Measurements from ENCODE around the gene DCTPP1.

Gene DCTPP1

DNA sequence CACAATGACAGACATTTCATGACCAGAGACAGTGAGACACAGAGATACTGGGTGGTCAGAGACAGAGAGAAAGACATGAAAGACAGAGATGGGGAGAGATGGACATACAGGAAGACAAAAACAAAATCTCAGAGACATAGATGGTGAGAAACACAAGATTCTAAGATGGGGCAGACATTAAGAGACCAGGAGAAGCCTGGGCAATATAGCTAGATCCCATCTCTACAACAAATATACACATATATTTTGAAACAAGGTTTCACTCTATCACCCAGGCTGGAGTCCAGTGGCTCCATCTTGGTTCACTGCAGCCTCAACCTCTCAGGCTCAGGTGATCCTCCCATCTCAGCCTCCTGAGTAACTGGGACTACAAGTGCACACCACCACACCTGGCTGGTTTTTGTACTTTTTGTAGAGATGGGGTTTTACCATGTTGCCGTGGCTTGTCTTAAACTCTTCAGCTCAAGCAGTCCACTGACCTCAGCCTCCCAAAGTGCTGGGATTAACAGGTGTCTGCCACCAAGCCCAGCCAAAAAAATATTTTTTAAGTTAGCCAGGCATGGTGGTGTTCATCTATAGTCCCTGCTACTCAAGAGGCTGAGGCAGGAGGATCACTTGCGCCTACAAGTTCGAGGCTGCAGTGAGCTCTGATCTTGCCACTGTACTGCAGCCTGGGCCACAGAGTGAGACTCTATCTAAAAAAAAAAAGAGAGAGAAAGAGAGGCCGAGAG is 49.6 kb downstream of the DCTPP1 start:
- no peak for DNase-seq

DNA sequence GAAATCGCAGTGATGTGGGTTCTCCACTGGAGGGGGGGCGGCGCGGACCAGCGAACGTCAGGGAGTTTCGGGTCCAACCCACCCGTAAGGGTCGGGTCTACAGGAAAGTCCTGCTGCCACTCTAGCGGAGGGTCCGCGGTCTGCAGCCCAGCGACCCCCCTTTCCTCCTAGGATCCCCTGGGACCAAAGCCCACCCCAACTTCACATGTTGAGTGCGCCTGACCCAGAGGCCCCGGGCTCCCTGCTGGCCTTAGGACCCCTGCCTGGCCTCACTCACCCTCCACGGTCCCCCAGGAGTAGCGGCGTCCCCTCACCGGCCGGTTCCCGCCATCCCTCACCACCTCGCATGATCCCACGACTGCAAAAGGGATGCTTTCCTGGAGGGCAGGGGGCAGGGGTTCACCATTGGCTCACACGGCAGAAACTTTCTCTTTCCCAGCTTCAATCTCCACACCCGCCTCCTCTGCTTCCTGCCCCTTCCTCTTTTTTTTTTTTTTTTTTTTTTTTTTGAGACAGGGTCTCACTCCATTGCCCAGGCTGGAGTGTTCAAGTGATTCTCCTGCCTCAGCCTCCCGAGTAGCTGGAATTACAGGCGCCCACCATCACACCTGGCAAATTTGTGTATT is 50.6 kb downstream of the DCTPP1 start:
- DNase-seq = no peak

DNA sequence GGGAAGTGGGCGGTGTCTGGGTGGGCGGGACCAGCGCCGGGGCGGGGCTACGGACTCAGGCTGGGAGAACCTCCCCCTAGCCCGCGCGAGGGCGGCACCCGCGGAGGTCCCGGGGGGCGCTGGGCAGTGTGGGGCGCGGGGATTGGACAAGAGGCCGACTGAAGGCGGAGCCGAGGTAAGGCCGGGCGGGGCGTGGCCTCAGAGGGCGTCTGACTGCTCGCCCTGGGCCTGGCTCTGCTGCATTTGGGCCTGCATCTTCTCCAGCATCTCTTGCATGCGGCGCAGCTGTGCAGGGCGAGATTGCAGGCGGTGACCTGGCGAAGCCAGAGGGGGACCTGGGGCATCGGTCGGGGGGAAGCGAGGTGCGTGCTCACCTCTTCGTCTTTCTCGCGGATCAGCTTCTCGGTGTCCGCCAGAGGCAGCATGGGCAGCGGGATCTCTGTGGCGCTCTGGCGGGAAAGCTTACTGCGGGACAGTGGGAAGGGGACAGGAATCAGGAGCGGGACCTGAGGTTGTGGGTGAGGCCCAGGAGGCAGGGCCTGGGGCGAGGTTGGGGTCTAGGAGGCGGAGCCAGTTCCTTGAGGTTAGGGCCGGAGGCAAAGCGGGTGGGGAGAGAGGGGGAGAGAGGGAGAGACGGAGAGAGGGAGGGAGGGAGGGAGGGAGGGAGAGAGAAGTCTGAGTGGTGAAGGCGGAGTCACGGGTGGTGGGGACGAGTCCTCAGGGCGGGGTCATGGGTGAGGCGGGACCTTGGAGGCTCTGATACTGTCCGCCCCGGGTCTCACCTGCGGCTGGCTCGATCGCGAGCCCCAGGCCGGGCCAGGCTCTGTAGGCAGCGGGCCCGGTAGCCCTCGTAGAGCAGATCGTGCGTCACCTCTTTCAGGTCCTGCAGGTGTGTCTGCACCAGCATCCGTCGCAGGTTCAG is 51.3 kb downstream of the DCTPP1 start:
- DNase-seq = peak; percentile 83

DNA sequence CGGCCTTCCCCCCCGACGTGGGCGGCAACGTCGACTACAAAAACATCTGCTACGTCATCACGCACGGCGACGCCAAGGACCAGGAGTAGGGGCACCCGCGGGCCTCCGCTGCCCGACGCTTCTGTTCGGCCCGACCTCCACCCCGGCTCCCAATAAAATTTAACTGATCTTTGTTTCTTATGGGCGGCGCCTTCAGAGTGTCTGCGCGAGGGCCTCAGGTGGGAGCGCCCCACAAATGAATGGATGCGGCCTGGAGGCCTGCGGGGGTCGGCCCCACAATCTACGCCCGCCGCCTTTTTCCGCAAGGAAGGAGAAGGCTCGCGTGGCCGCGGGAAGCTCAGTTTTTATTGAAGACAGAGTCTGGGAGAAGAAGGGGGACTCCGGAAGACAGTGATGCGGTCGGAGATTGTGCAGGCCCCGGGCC is 52.0 kb downstream of the DCTPP1 start:
- DNase-seq = peak; percentile 52

DNA sequence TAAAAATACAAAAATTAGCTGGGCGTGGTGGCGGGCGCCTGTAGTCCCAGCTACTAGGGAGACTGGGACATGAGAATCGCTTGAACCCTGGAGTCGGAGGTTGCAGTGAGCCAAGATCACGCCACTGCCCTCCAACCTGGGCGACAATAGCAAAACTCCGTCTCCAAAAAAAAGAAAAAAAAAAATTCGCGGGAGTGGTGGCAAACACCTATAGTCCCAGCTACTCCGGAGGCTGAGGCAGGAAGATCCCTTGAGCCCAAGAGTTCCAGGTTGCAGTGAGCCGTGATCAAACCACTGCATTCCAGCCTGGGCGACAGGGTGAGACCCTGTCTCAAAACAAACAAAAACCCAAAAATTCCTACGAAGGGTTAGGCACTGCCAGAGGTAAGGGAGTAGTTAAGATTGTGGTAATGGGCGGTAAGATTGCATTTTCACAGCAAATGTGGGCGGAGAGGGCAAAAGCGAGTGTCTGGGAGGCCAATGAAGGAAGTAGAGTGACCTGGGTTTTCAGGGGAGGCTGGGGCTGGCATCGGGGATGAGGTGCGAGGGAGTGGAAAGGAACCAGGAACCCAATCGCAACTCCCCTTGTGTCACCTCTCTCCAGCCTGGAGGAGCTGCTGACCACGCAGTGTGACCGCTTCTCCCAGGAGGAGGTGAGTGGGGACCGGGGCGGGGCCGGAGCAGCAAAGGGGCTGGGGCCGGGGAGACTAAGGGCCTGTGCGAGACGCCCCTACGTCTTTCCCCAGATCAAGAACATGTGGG is 52.6 kb downstream of the DCTPP1 start:
- DNase-seq = no peak

DNA sequence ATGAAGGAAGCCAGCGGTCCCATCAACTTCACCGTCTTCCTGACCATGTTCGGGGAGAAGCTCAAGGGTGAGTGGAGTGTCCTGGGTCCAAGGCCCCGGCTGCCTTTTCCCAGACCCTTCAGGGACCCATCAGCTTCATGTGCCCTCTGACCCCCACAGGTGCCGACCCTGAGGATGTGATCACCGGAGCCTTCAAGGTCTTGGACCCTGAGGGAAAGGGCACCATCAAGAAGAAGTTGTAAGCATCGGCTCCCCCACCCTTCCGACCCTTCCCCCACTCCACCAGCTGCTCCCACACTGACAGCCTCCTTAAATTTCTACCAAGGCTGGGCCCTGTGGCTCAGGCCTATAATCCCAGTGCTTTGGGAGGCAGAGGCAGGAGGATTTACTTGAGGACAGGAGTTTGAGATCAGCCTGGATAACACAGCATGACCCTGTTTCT is 53.3 kb downstream of the DCTPP1 start:
- DNase-seq = no peak

DNA sequence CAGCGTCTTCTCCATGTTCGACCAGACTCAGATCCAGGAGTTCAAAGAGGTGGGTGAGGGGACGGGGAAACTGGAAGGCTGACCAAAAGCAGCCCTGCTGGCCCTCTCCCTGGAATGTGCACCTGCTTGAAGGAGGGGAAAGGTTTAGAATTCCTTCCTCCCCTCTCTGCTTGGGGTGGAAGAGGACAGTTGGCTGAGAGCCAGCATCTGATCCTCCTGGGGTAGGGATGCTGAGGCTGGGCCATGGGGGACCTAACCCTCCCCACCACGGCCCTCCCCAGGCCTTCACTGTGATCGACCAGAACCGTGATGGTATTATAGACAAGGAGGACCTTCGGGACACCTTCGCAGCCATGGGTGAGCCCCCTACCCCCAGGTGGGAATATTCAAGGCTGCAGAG is 54.0 kb downstream of the DCTPP1 start:
- no peak for DNase-seq

DNA sequence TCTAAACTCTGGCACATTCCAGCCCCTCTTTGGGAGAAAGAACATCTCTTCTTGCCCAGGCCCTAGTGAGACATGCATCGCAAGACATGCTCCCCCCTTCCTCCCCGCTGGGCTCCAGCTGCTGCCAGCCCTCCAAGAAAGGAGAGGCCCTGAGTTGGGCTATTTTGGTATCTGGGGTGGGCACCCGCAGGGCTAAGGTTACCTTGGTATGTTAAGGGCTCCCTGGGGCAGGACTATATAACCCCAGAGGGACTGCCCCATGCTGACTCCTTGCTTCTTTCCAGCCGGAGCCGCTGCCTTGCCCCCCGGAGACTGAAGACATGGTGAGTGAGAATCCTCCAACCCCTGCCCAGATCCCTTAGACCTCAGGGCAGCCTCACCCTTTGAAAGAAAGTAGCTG is 55.3 kb downstream of the DCTPP1 start, which contains the start of gene MYL11:
TSS of gene MYL11 (plus strand) at position 265 of the 400 bp plus-strand sequence. CDS start at position 321, 56 bp downstream.
- DNase-seq = no peak

Measured in NCI-H2029 treated with DMSO at 0.1 percent for 48 hours (cell line).